Stimulated activated CD8-positive, alpha-beta memory T cell treated with anti-CD3 and anti-CD28 coated beads, Interleukin-4, amount 100 ng/mL, for 4 hours (primary cell): ENCODE data around the gene C19orf81.

ENCODE experiments used
- DNase-seq, 2 donors: peaks; one replicate each; pipeline ENCODE4 v3.0.0-alpha.2; 2020; ENCODE audit warnings: low read depth in 2 of 2, low spot score in 1 of 2

The C19orf81 gene

DNA sequence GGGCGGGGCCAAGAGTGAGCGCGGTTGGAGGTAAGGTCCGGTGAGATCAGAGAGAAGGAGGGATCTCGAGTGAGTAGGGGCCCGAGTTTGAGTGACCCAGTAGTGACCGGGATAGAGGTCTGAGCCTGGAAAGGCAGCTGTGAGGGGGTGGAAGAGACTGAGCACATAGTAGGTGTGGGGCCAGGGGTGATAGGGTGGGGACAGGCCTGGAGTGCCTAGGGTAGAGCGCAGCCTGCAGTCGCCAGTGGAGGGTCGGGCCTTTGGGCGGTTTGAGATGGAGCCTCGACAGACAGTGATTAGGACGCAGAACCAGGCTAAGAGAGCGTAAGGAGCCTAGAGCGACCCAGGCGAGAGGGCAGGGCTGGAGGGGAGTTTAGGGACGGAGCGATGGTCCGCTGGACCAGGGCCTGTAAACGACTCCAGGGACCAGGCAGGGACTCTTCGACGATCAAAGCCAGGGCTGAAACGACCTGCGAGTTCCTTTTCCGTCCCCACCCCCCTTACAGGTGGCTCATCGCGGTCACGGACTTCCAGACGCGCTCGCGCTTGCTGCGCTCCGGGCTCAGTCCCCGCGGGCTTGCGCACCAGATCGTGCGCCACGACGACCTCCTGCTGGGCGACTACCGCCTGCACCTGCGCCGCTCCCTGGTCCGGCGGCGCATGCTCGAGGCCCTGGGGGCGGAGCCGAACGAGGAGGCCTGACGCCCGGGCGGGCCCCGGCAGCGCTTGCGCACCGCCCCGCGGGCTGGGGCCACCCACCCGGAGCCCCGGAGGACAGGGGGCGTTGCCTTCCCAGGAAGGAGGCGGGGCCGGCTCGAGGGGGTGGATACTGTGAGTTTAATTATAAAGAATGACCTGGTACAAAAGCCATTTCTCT lies 9.4 kb downstream of the C19orf81 start:
- peak in 1 of 2 donors; percentile 40 for DNase-seq

DNA sequence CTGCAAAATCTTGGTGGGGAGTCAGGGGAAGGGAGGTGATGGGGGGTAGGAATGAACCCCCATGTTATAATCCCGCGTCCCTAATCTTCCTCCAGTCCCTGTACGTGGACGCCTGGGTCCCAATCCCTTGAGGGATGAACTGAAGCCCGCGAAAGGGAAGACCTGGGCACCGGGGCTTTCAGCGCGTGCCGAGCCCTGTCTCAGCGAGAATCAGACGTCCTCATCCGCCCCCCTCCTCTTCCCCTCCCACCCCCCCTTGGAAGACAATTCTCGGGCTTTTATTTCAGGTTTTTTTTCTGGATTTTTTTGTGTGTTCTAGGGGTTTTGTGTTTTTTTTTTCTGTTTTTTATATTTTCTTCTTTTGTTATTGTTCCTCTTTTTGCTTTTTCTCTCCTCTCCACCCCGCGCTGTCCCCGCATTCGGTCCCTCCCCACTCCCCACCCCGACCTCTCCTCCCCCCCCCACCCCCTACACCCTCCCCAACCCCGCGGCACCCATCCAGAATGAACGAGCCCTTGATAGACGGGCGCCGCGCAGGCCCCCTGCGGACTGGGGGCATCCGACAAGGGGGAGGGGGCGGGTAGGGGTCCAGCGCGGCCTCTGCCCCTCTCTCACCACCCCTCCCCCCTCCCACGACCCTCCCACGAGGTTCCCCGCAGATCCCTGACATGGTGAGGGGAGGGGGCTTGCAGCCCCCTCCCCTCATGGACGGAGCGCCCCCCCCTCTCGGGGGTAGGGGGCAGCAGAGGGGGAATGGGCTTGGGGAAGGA lies 10.3 kb downstream of the C19orf81 start:
- no peak for DNase-seq

DNA sequence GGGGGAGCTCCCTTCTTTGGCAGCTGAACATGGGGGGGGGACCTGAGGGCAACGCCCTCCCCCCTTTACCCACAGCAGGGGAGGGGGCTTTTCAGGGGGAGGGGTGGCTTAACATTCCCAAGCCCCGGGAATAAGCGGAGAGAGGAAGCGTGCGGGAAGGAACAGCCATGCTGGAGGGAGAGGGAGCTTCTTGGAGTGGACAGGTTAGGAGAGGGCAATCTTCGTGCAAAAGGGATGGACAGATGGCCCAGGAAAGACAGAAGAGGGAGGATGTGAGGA lies 10.8 kb downstream of the C19orf81 start:
- no peak for DNase-seq

DNA sequence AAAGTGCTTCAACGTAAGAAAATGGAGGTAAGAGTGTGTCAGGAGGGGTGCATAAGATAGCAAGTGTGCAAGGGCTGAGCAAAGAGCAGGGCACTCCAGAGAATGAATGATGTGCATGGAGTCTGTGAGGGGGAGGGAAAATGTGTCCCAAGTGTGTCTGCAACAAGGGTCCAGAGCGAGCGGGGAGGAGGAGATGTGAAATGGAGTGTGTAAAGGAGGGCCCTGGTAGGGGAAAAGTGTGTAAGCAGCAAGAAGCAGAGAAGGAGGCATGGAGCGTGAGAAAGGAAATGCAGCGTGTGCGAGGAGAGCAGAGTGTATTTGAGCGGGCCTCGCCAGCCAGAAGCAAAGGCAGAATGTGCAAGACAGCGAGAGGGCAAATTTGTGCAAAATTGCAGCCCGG lies 11.8 kb downstream of the C19orf81 start:
- no peak for DNase-seq

DNA sequence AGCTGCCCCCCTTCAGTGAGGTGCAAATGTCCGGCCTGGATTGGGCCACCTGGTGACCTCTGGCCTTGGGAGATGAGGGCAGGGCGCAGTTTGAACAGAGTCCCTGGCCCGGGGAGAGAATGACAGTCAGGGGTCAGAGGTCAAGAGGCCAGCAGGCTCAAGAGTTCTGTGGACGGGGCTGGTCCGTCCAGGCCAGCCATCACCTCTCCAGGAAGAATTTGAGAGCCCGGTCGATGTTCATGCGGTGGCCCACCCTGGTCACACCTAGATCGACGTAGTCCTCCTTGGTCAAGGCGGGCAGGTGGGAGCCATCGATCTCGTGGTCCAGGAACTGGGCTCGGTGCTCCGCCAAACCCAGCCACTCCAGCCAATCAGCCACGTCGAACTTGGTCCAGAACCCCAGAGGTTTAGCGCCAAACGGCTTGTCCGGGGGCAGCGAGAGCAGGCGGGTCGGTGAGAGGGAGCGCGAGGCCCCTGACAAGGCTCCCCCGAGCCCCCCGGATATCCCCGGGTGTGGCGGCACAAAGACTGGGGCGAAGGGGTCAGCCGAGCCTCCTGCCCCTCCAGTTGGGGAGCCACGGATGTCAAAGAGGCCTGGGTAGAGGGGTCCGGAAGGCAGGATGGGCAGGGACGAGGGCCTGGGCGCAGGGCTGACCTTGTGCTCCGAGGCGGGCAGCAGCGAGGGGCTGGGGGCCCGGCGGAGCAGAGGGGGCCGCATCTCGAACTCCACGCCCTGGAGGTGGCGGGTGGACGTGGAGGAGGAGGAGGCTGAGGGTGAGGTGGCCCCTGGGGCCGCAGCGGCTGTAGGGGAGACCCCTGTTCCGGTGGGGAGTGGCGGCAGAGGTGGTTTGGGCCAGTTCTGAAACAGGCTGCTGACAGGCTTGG lies 12.8 kb downstream of the C19orf81 start:
- DNase-seq: no peak

DNA sequence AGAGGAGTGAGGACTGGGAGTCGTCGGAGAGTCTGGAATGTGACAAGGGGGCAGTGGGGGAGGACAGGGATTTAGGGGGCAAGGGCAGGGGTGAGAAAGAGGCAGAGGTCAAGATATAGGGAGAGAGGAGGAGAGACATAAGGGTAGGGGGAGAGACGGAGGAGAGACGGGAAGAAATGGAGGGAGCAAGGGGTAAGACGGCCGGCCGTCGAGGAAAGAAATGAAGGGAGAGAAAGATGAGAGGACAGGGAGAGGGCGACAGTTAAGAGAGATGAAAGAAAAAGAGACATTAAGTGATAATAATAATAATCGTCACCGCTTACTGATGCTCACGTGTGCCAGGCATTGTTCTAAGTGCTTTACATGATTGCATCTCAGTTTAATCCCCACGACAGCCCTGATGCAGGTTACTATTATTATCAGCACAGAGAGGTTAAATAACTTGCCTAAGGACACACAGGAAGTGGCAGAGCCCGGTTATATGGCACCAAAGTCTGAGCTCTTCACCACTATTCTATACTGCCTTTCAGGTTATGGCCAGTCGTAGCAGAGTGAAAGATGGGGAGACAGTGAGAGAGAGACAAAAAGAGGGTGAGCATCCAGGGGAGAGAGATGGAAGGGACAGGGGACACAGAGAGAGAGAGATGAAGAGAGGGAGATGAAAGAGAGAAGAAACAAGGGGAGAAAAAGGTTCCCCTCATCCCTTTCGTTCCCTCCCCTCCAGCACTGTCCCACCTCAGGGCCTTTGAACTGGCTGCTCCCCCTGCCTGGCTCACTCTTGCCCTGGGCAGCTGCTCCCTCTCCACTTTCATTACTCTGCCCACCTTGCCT lies 13.6 kb downstream of the C19orf81 start:
- DNase-seq: no peak

DNA sequence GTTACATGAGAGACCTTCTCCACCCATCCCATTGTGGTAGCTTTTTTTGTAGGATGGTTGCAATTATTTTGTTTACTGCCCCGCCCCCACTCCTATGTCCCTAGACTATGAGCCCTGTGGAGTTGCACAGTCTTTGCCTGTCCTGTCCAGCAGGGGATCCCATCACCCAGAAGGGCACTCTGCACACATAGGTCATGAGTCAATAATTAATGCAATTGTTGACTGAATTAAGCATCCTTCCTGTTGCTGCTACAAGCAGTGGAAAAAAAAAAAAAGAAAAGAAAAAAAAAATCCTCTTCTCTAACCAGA lies 14.2 kb downstream of the C19orf81 start:
- no peak for DNase-seq

DNA sequence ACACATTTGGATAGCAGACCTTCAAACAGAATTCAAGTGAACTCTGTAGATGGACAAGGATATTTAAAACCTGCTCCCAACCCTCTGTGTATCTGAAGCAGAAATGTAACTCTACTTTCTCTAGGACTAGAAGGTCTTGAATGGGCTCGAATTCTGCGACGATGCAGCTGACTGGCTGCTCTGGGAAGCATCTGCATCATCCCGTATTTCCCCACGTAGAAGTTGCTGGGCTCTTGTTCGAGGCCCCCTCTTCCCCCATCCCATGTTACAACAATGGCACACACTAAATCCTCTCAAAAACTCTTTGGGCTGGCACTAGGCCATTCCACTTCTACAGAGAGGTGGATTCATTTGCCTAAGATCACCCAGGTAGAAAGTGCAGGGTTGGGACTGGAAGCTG lies 15.0 kb downstream of the C19orf81 start:
- DNase-seq: no peak

DNA sequence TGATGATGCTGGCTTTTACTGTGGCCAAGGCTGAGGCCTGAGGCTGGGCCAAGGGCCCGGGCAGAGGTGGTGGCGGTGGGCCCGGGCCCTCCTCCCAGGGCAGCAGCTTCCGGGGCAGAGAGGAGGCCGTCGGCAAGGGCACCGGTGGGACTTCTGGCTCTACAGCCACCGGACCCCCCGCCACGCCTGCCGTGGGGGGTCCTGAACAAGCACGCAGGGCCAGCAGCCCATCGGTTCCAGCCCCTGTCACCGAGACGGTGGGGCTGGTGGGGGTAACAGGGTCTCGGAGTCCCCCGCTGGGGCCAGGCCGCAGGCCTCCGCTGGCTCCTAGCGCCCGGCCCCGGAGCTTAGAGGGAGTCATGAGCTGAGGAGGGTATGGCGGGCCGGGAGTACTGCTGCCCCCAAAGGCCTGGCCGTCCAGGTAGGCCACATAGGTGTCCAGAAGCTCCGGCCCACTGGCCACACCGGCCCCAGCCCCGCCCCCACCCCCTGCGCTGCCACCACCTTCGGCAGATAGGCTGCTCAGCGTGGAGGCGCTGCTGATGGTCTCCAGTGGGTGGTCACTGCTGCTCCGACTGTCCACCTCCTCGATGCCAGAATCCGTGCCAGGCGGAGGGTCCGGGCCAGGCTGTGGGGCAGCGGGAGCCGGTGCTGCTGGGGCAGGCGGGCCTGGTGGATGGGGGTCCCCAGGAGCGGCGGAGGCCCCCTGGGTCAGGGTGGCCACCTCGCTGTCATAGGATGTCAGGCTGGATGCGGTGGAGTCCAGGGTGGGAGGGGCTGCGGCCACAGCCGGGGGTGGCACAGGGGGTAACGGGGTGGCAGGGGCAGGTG lies 17.3 kb downstream of the C19orf81 start:
- DNase-seq: no peak

GRCh38 chr19:50667177-50667758 lies 18.0 kb downstream of the C19orf81 start:
- no peak for DNase-seq

- no peak for DNase-seq
These were observed 18.6 kb downstream of the C19orf81 start for GRCh38 chr19:50667759-50668231.

- DNase-seq: no peak
These were observed 19.2 kb downstream of the C19orf81 start for GRCh38 chr19:50668416-50668815.

DNA sequence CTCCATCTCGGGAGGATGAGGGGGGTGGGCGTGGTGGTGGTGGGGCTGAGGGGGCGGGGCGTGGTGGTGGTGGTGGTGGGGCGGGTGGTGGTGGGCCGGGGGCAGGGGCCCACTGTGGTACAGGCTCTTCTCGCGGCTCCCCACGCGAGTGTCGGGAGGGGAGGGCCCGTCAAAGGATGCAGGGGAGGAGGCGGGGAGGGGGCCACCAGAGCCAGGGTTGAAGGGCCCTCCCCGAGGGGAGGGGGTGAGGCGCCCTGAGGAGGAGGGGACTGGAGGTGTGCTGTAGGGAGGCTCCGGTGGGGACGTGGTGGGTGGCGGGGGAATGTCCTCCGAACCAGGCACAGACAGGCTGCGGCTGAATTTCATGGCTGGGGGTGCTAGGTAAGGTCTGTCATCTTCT lies 19.6 kb downstream of the C19orf81 start:
- no peak for DNase-seq

DNA sequence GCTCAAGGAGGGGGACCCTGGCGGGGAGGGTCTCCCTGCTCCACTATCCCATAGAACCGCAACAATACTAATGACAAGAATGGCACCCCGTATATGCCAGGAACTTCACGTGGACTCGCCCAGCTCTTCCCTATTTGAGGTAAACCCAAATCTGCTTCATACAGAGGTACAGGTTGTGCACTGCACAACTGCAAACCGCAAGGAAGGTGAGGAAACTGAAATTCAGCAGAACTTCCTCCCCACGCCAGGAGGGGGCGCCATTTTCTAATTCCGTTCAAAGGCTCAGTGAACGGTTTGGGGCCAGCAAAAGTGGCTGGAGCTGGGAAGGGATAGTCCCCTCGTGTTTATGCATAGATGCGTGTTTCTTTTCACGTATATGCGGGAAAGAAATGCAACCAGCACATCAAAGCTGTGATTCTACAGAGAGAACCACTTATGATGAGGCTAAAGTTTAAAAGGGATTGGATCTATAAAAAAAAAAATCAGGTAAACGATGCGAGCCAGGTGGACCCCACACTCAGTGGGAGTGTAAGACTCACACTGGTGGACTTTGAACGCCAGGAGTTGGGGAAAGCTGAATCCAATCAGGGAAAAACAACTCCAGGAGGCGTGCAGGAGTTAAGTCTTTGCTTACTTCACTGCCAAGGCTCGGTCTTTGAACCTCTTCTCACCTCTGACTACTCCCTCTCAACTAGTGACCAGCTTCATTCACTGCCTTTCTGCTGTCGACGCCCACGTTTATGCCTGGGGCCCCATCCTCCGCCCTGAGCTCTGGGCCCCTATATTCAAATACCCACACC lies 20.3 kb downstream of the C19orf81 start:
- DNase-seq: peak in 1 of 2 donors; percentile 9

DNA sequence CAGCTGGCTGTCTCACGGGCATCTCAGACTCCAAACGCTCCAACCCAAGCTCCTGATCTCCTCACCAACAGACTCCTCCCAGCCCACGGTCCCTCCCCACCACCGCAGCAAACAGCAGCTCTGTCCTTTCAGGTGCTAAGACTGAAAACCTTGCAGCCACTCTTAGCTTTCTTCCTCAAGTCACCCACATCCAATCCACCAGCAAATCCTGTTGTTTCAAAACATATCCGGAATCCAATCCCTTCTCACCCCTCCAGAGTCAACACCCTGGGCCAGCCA lies 20.8 kb downstream of the C19orf81 start:
- no peak for DNase-seq

DNA sequence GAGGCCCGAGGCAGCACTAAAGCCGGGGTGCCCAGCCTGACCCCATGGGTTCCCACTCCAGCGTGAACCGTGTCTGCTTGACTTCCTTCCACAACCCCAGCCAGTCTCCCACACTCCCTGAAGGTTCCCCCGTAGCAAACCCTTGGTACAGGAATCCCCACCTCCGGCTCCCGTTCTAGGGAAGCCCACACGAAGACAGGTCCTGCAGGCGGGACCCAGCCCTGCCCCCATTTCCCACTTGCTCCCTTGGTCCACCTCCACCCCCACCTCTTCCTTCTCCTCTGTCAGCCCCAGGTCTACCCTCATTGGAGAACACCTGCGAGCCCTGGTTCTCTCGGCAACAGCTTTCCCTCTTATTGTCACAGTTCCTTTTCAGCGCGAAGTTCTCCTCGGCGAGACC lies 23.9 kb downstream of the C19orf81 start:
- DNase-seq: no peak

GRCh38 chr19:50676625-50677197 lies 27.5 kb downstream of the C19orf81 start:
- DNase-seq: no peak

DNA sequence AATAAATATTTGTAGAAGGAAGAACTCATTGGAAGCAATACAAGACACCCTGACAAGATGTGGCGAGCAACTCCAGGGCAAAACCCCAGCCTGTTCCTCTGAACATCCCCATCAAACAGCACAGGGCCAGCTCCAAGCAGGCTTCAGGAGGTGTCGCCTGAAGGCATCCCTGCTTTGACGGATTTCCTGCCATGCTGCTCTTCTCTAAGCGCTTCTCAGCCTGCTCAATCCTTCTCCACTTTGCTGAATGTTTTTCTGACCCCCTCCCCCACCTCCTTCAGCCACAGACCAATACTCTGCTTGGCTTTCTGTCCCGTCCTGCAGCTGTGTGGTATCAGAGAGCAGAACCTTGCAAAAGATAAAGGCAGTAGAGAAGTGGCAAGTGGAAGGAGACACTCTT lies 28.4 kb downstream of the C19orf81 start:
- no peak for DNase-seq

GRCh38 chr19:50678323-50678722 lies 29.1 kb downstream of the C19orf81 start:
- no peak for DNase-seq
